ENCODE data around the gene COMP.

- TF ChIP-seq POLR2A (IDR thresholded peaks at IDR 0.05) (no peak), CTCF (IDR thresholded peaks at IDR 0.05) (no peak), POLR2AphosphoS5 (IDR thresholded peaks at IDR 0.05) (no peak), EP300 (IDR thresholded peaks at IDR 0.05) (no peak)
Observed at GRCh38 chr19:18759995-18760426, 31.1 kb downstream of the COMP start.

Data from suprapubic skin (tissue), 4 donors.